ENCODE data around the gene LRRC52. TPM values are rescaled to one million over a fixed set of nuclear protein-coding genes. Genes with fewer than 3 reads are reported as not detected.

Gene LRRC52
- total RNA-seq, 1 experiment from 2014 or later = not detected

DNA sequence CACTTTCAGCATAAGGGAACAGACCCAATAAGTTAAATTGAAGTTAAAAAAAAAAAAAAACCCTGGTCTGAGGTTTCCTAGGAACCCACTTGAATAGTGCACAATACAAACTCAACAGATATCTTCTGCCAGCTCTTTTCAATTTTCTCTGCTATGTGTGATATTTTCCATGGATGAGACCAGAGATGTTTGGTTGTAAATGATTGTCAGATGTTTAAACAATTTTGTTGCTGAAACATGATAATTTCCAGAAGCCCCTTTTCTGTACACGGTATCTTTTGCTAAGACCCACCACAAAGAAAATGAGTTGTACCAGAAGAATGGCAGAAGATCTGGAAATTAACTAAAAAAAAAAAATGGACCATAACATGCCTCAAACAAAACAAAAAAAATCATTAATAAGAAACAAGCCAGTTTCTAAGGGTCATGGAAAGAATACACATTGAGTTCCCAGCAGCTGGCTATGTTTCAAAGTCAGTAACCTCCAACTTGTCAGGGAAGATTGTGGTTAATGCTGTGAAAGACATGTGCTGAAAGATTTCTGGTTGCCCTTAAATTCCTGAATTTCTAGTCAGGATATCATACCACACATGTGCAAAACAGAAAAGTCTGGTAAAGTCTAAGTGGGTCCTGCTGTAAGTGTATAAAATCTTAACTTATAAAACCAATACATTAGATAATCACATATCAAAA lies 51.6 kb downstream of the LRRC52 start:
- no peak overlapping the region for H3K27ac ChIP-seq
- no peak overlapping the region for H3K4me3 ChIP-seq
- intact Hi-C loops (cut with micrococcal nuclease; ENCODE audit: unreplicated experiment) = no loop called here
- H3K79me2 ChIP-seq (ENCODE audit: low read depth) = no peaks in the 10 kb centered on the region
- no peaks in the 10 kb centered on the region for H4K20me1 ChIP-seq (ENCODE audit: insufficient read depth)
- ChIA-PET POLR2A (ENCODE audit: unreplicated experiment) (no interaction called here), CTCF (no interaction called here)
- DNase-seq = no peak
- no peak for TF ChIP-seq EZH2 (IDR thresholded peaks at IDR 0.05; ENCODE audit: low read depth)
- TF ChIP-seq, protein P1, sequence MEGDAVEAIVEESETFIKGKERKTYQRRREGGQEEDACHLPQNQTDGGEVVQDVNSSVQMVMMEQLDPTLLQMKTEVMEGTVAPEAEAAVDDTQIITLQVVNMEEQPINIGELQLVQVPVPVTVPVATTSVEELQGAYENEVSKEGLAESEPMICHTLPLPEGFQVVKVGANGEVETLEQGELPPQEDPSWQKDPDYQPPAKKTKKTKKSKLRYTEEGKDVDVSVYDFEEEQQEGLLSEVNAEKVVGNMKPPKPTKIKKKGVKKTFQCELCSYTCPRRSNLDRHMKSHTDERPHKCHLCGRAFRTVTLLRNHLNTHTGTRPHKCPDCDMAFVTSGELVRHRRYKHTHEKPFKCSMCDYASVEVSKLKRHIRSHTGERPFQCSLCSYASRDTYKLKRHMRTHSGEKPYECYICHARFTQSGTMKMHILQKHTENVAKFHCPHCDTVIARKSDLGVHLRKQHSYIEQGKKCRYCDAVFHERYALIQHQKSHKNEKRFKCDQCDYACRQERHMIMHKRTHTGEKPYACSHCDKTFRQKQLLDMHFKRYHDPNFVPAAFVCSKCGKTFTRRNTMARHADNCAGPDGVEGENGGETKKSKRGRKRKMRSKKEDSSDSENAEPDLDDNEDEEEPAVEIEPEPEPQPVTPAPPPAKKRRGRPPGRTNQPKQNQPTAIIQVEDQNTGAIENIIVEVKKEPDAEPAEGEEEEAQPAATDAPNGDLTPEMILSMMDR (conservative IDR thresholded peaks at IDR 0.05) = no peak
- no TSS peak for BruUV-seq (replicated peaks)
- peaks cover 9% of the 10 kb centered on the region for H3K4me1 ChIP-seq (replicated peaks; ENCODE audit: insufficient read depth)
- no peaks in the 10 kb centered on the region for H3K9me3 ChIP-seq (ENCODE audit: insufficient read depth, low read depth)
- no peak overlapping the region for H2AFZ ChIP-seq
- H3K9me2 ChIP-seq (ENCODE audit: insufficient read depth) = no peaks in the 10 kb centered on the region
- no peak overlapping the region for H3K4me2 ChIP-seq
- H3K27me3 ChIP-seq (ENCODE audit: insufficient read depth, low read depth) = peaks cover 4% of the 10 kb centered on the region; the same call in 1 of the 2 replicates
- no peaks in the 10 kb centered on the region for H3K36me3 ChIP-seq (ENCODE audit: low read depth)
- peaks cover 8% of the 10 kb centered on the region; the same call in 1 of the 2 replicates for H3F3A ChIP-seq (ENCODE audit: insufficient read depth, low read depth)

DNA sequence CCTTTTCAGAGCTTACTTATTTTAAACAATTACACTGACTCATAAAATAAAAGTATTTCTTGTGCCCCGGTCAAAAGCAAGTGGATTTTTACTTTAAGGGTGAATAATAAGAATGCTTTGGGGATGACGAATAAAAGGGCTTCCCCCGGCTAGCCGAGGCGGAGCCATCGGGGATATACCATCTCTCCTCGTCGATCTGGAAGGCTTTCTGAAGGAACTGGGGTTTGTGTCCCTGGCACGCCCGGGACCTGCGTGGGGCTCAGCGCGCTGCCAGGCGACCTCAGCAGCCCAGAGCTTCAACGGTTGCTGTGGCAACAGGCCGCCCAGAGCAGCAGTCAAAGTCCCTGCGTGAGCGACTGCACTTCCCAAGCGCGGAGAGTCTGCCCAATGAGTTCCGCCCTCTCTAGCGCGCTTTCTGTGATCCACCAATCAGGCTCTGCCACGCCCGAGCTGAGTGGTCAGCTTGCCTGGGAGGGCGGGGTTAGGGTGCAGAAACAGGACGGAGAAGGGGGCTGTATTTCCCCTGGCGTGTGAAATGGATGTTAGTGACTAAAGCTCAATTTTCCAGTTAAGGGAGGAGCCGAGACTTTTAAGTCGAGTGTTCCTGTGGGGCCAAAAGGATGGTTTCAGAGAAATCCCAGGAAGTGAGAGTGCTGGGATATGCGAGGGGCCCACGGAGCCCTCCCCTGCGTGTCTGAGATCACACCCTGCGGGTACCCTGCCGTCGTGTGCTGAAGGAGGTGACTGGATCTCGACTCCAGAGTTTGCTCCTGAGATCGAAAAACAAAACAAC lies 54.3 kb downstream of the LRRC52 start:
- H3K27me3 ChIP-seq (ENCODE audit: insufficient read depth, low read depth) = no peaks in the 10 kb centered on the region
- peaks cover 8% of the 10 kb centered on the region; the same call in 1 of the 2 replicates for H3F3A ChIP-seq (ENCODE audit: insufficient read depth, low read depth)
- BruUV-seq (replicated peaks) = no TSS peak
- peak overlapping the region; percentile 60 for H3K4me3 ChIP-seq
- peak overlapping the region; percentile 77 for H2AFZ ChIP-seq
- H3K4me1 ChIP-seq (replicated peaks; ENCODE audit: insufficient read depth) = peaks cover 9% of the 10 kb centered on the region
- H3K4me2 ChIP-seq = peak overlapping the region; percentile 83
- no peaks in the 10 kb centered on the region for H4K20me1 ChIP-seq (ENCODE audit: insufficient read depth)
- CTCF ChIA-PET = interaction anchor here (0.6 kb wide), 1 partner anchor 19 kb away, joined by 3 read pairs; no protein-coding TSS in a partner anchor
- no peaks in the 10 kb centered on the region for H3K9me3 ChIP-seq (ENCODE audit: insufficient read depth, low read depth)
- intact Hi-C loops (cut with micrococcal nuclease; ENCODE audit: unreplicated experiment) = loop anchor here (1.0 kb wide), 1 partner anchor 33 kb away; the partner anchor contains the start of gene MGST3
- H3K9me2 ChIP-seq (ENCODE audit: insufficient read depth) = no peaks in the 10 kb centered on the region
- TF ChIP-seq, protein P1 (conservative IDR thresholded peaks at IDR 0.05) = no peak
- TF ChIP-seq EZH2 (IDR thresholded peaks at IDR 0.05; ENCODE audit: low read depth) = no peak
- H3K36me3 ChIP-seq (ENCODE audit: low read depth) = no peaks in the 10 kb centered on the region
- DNase-seq = peak; percentile 89
- POLR2A ChIA-PET (ENCODE audit: unreplicated experiment) = interaction anchor here (0.5 to 0.6 kb wide), 5 partner anchors 18 to 1624 kb away, joined by 3 to 6 read pairs (median 4); no protein-coding TSS in a partner anchor
- no peaks in the 10 kb centered on the region for H3K79me2 ChIP-seq (ENCODE audit: low read depth)
- H3K27ac ChIP-seq = peak overlapping the region; percentile 56

DNA sequence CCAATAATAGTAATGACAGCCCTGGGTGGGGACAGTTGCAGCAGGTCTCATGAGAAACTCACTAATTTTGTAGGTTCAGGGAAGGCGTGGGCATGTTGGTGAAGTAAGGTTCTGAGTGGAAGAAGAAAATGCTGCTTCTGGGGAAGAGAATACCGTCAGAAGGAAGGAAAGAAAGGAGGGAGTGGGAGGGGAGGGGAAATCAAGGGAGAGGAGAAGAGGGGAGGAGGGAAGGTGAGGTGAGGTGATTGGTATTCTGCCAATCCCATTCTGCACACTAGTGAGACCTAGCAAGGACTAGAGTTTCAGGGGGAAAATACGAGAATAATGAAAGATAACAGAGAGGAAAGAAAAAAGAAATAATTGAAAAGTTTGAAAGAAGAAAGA lies 54.9 kb downstream of the LRRC52 start:
- no peak for DNase-seq
- Histone ChIP-seq H3K4me1 (replicated peaks; ENCODE audit: insufficient read depth) (peaks cover 9% of the 10 kb centered on the region), H4K20me1 (ENCODE audit: insufficient read depth) (no peaks in the 10 kb centered on the region), H3K27me3 (ENCODE audit: insufficient read depth, low read depth) (no peaks in the 10 kb centered on the region), H3K4me3 (peak overlapping the region; percentile 60), H3K36me3 (ENCODE audit: low read depth) (no peaks in the 10 kb centered on the region), H3K27ac (peak overlapping the region; percentile 56), H3F3A (ENCODE audit: insufficient read depth, low read depth) (peaks cover 8% of the 10 kb centered on the region; the same call in 1 of the 2 replicates), H3K4me2 (peak overlapping the region; percentile 83), H3K9me3 (ENCODE audit: insufficient read depth, low read depth) (no peaks in the 10 kb centered on the region), H3K79me2 (ENCODE audit: low read depth) (no peaks in the 10 kb centered on the region), H3K9me2 (ENCODE audit: insufficient read depth) (no peaks in the 10 kb centered on the region), H2AFZ (peak overlapping the region; percentile 77)
- BruUV-seq (replicated peaks) = no TSS peak
- ChIA-PET CTCF (no interaction called here), POLR2A (ENCODE audit: unreplicated experiment) (interaction anchor here (0.5 to 0.6 kb wide), 3 partner anchors 17 to 1622 kb away, joined by 4 to 6 read pairs (median 5); no protein-coding TSS in a partner anchor)
- TF ChIP-seq EZH2 (IDR thresholded peaks at IDR 0.05; ENCODE audit: low read depth) = no peak
- TF ChIP-seq, protein P1 (conservative IDR thresholded peaks at IDR 0.05) = no peak
- intact Hi-C loops (cut with micrococcal nuclease; ENCODE audit: unreplicated experiment) = loop anchor here (1.0 kb wide), 1 partner anchor 33 kb away; the partner anchor contains the start of gene MGST3
